Choroid plexus epithelial cell (primary cell): ENCODE measurements around the gene SLC27A1.

ENCODE experiments used
- DNase-seq: peaks from one replicate; pipeline ENCODE4 v3.0.0-alpha.2; 2010; ENCODE audit warnings: low read depth
- H3K4me3 ChIP-seq: 2 replicates; pipeline ENCODE4 v1.5.1; 2011; ENCODE audit warnings: low read depth, mild to moderate bottlenecking, control low read depth, low read length, moderate library complexity
- TF ChIP-seq, protein P1 (sequence below): conservative IDR thresholded peaks from 2 replicates; pipeline ENCODE4 v1.5.1; 2011; ENCODE audit warnings: low read depth, mild to moderate bottlenecking, control low read depth, inconsistent platforms, low read length, moderate library complexity

Gene SLC27A1

DNA sequence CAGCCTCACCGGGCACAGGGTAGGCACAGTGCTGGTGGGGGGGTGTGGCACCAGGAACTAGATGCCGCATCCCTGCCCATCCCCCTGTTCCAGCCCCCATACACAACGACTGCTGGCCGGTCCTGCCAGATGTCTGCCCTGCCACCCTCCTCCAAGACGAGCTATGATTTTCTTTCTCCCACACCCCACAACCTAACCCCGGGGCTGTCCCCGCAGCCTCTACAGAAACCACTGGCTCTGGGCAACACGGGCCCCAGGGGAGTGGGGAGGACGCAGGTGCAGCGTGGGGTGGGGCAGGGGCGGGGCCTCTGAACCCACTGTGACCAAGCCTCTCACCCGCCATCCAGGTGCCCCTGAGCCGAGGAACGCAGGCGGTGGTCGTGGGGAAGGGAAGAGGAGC, 56.6 kb downstream of the SLC27A1 start:
- no peak overlapping the region for H3K4me3 ChIP-seq
- TF ChIP-seq, protein P1, sequence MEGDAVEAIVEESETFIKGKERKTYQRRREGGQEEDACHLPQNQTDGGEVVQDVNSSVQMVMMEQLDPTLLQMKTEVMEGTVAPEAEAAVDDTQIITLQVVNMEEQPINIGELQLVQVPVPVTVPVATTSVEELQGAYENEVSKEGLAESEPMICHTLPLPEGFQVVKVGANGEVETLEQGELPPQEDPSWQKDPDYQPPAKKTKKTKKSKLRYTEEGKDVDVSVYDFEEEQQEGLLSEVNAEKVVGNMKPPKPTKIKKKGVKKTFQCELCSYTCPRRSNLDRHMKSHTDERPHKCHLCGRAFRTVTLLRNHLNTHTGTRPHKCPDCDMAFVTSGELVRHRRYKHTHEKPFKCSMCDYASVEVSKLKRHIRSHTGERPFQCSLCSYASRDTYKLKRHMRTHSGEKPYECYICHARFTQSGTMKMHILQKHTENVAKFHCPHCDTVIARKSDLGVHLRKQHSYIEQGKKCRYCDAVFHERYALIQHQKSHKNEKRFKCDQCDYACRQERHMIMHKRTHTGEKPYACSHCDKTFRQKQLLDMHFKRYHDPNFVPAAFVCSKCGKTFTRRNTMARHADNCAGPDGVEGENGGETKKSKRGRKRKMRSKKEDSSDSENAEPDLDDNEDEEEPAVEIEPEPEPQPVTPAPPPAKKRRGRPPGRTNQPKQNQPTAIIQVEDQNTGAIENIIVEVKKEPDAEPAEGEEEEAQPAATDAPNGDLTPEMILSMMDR = no peak
- DNase-seq = no peak

DNA sequence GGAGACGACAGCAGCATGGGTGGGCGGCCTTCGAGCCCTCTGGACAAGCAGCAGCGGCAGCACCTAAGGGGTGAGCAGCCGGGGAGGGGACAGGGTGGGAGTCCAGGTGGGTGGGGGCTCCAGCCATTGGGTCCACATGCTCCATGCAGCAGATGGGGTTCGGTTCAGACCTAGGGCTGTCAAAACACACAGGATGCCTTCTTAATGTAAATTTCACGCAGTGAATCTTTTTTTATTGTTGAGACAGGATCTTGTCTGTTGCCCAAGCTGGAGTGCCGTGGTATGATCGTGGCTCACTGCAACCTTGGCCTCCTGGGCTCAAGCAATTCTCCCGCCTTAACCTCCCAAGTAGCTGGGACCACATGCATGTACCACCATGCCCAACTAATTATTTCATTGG, 57.0 kb downstream of the SLC27A1 start:
- no peak for DNase-seq
- no peak overlapping the region for H3K4me3 ChIP-seq
- TF ChIP-seq, protein P1 = no peak

DNA sequence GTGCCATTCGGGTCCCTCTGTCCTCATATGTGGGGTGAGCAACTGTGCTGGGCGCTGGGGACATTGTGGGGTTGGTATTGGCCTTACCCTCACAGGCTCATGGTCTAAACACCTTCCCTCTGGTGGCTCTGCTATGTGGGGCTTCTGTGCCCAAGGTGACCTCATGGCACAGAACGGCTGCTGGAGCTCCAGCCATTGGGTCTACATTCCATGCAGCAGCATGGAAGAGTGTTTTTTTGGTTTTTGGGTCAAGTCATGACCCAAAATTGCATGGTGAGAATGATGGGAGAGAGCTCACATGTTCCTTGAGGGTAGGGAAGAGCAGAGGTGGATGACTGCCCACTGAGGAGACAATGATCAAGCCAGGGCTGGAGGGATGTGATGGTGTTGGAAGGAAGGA, 58.3 kb downstream of the SLC27A1 start:
- TF ChIP-seq, protein P1 = no peak

DNA sequence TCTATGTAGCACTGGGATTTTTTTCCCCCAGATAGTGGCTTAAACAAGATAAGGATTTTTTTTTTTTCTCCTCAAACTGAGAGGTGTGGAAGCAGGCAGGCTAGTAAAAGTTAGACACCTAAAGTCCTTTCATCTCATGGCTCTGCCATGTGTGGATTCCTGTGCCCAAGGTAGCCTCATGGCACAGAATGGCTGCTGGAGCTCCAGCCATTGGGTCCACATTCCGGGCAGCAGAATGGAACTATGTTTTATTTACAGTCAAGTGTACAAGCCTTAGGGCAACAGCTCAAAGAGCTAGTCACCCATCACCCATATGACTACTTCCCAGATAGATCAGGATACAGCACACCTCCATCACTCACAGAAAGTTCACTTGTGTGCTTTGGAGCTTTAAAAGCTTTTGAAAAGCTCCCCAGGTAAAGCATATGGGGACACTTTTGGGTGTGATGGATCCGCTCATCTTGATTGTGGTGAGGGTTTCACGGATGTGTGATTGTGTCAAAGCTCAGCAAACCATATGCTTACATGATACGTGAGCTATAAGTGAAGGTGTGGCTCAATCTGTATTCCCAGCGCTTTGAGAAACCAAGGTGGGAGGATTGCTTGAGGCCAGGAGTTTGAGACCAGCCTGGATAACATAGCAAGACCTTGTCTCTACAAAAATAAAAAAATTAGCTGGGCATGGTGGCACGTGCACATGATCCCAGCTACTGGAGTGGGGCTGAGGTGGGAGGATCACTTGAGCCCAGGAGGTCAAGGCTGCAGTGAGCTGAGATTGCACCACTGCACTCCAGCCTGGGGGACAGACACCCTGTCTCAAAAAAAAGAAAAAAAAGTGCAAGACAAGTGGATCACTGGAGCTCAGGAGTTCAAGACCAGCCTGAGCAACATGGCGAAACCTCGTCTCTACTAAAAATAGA, 59.2 kb downstream of the SLC27A1 start:
- DNase-seq = no peak
- TF ChIP-seq, protein P1 = no peak
- no peak overlapping the region for H3K4me3 ChIP-seq

More for the DNA sequence above, 58.3 kb downstream of the SLC27A1 start:
- DNase-seq = no peak
- H3K4me3 ChIP-seq = no peak overlapping the region

DNA sequence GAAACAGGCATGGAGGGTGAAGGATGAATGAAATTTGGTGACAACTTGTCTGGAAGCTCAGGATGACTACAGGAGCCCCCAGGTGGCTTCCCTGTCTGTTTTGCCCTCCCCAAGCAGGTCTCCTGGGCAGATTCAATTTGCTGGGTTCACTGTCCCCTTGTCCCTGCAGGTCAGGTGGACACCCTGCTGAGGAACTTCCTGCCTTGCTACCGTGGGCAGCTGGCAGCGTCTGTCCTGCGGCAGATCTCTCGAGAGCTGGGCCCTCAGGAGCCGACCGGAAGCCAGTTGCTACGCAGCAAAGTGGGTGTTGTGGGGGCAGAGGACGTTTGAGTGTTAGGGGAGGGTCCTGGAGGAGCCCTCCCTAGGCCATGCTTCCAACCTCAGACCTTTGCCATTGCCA, 60.3 kb downstream of the SLC27A1 start:
- TF ChIP-seq, protein P1 = no peak
- peak; percentile 16 for DNase-seq
- H3K4me3 ChIP-seq = no peak overlapping the region

DNA sequence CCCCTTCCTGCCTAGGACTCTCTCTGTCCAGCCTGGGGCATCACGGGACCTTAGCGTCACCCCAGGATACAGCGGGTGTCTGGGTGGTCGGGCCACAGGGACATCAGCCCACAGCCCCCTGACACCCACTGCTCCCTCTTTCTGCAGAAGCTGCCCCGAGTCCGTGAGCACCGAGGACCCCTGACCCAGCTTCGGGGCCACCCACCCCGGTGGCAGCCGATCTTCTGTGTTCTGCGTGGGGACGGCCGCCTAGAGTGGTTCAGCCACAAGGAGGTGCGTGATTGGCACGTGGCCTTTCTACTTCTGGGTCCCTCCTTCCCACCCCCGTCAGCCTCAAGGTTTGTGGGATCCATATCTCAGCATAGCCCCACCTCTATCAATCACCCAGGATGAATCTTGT, 61.8 kb downstream of the SLC27A1 start:
- no peak overlapping the region for H3K4me3 ChIP-seq
- no peak for DNase-seq
- TF ChIP-seq, protein P1 = no peak

DNA sequence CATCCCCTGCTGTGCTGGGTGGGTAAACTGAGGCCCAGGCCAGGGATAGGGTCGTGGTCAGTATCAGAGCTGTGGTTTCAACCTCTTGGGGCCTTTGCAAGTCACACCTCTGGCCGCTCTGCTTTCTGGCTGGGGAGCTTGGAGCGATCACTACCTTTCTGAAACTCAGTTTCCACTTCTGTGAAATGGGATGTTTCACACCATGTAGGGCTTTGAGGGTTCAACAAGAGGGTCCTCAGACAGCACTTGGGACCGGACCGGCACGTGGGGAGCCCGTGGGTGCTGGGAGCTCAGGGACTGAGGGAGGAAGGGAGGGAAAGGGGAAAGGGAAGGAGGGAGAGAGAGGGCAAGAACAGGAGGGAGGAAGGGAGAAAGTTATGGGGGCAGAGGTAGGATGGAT, 62.2 kb downstream of the SLC27A1 start:
- H3K4me3 ChIP-seq = no peak overlapping the region
- TF ChIP-seq, protein P1 = no peak
- no peak for DNase-seq
